Esophagus squamous epithelium (tissue), 5 donors: ENCODE measurements around the gene IPO11. TPM values are rescaled to one million over a fixed set of nuclear protein-coding genes. Genes with fewer than 3 reads are reported as not detected.
"Not testable (repeated sequence)": the region's sequence is repeated elsewhere in the genome, so short reads cannot be mapped to it uniquely, and the experiment has no call there.

Experiments
- DNase-seq: peaks from one replicate; lab custom pipeline; 2025; lab: John Stamatoyannopoulos, UW
- H3K27ac ChIP-seq, 4 donors: fragments of 200-600 bp; sonication (generic); one replicate each; pipeline ENCODE4 v1.5.1; 2016 to 2019; ENCODE audit warnings: mild to moderate bottlenecking in 1 of 4
- H3K27me3 ChIP-seq, 4 donors: fragments of 200-600 bp; sonication (generic); 1 replicate in 3 of 4; 2 replicates in 1 of 4; pipeline versions ENCODE4 v1.5.1 to v1.6.0; 2017 to 2021; ENCODE audit warnings: antibody characterized with exemption in 1 of 4
- H3K36me3 ChIP-seq, 3 donors: fragments of 200-600 bp; sonication (generic); one replicate each; pipeline ENCODE4 v1.5.1; 2016 to 2019
- H3K4me1 ChIP-seq, 3 donors: fragments of 200-600 bp; sonication (generic); one replicate each; pipeline ENCODE4 v1.5.1; 2017 to 2019
- H3K4me3 ChIP-seq, 4 donors: fragments of 200-600 bp; sonication (generic); 1 replicate in 3 of 4; 2 replicates in 1 of 4; pipeline ENCODE4 v1.5.1; 2016 to 2019; ENCODE audit warnings: mild to moderate bottlenecking in 2 of 4, moderate library complexity in 1 of 4
- H3K9me3 ChIP-seq, 3 donors: fragments of 200-600 bp; sonication (generic); one replicate each; pipeline ENCODE4 v1.5.1; 2016 to 2019
- CTCF ChIP-seq, 6 experiments: fragments of 450-650 bp in 4 of 6; fragments of 200-600 bp in 2 of 6; sonication (generic) in 2 of 6; IDR thresholded peaks; one replicate each; pipeline ENCODE4 v1.5.1; 2016 to 2019; ENCODE audit warnings: antibody characterized with exemption in 6 of 6, mild to moderate bottlenecking in 4 of 6, moderate library complexity in 4 of 6
- POLR2A ChIP-seq, 4 donors: fragments of 450-650 bp; IDR thresholded peaks; one replicate each; pipeline ENCODE4 v1.6.1; 2017; ENCODE audit warnings: antibody characterized with exemption in 4 of 4, mild to moderate bottlenecking in 4 of 4, moderate library complexity in 3 of 4
- WGBS, 2 donors: methylation state at CpG; one replicate each; pipeline ENCODE4 v1.1.5; 2018; 5-methylcytosine and 5-hydroxymethylcytosine counted together
- intact Hi-C: fragments of 100-400 bp; cut with DNase I; formaldehyde crosslinking; loops from one replicate; pipeline ENCODE4 v1.15.0; 2022
- total RNA-seq, 4 donors: library from RNA; depleted of rRNA; stranded (reverse); fragments of >200 nt; gene quantifications; one replicate each; pipeline ENCODE4 v1.1.0, GENCODE V29; 2016
- donor health status: DM: yes; HTN: yes; CAD: no.

Gene IPO11
- total RNA-seq, 4 donors from 2014 or later: 8.8 to 29.0 (median 20.3) TPM

GRCh38 chr5:62653001-62653863 lies 240.7 kb downstream of the IPO11 start:
- Histone ChIP-seq H3K27me3 (no peaks in the 10 kb centered on the region), H3K27ac (peak overlapping the region in 1 of 4 donors; percentile 9), H3K36me3 (no peaks in the 10 kb centered on the region), H3K4me1 (no peaks in the 10 kb centered on the region), H3K4me3 (no peak overlapping the region), H3K9me3 (peaks cover 0 to 9% (median 0%) of the 10 kb centered on the region in 3 donors)
- intact Hi-C loops: no loop called here
- no peak for DNase-seq
- TF ChIP-seq POLR2A (IDR thresholded peaks at IDR 0.05) (no peak), CTCF (IDR thresholded peaks at IDR 0.05) (no peak)
- 54 to 69% methylated on average over 7 of the region's 7 CpGs for WGBS, 2 donors

- no peaks in the 10 kb centered on the region for H3K36me3 ChIP-seq
- H3K27ac ChIP-seq: peak overlapping the region in 1 of 4 donors; percentile 9
- no peak for TF ChIP-seq POLR2A (IDR thresholded peaks at IDR 0.05)
- TF ChIP-seq CTCF (IDR thresholded peaks at IDR 0.05): no peak
- 77 to 87% methylated on average over 11 of the region's 11 CpGs for WGBS, 2 donors
- intact Hi-C loops: no loop called here
- H3K4me1 ChIP-seq: no peaks in the 10 kb centered on the region
- H3K27me3 ChIP-seq: no peaks in the 10 kb centered on the region
- H3K4me3 ChIP-seq: no peak overlapping the region
- no peak for DNase-seq
- H3K9me3 ChIP-seq: peaks cover 0 to 9% (median 0%) of the 10 kb centered on the region in 3 donors
Observed at GRCh38 chr5:62653864-62654575, 241.5 kb downstream of the IPO11 start.

- H3K27me3 ChIP-seq, DNase-seq, H3K4me1 ChIP-seq, H3K36me3 ChIP-seq, H3K4me3 ChIP-seq, H3K9me3 ChIP-seq, intact Hi-C loops, H3K27ac ChIP-seq: not testable (repeated sequence)
Observed at GRCh38 chr5:62657772-62658171, 245.2 kb downstream of the IPO11 start.

- Histone ChIP-seq H3K4me3 (no peak overlapping the region), H3K27me3 (no peaks in the 10 kb centered on the region), H3K36me3 (no peaks in the 10 kb centered on the region), H3K9me3 (peaks cover 0 to 2% (median 0%) of the 10 kb centered on the region in 3 donors), H3K27ac (no peak overlapping the region), H3K4me1 (no peaks in the 10 kb centered on the region)
- no peak for TF ChIP-seq CTCF (IDR thresholded peaks at IDR 0.05)
- no peak for TF ChIP-seq POLR2A (IDR thresholded peaks at IDR 0.05)
- intact Hi-C loops: no loop called here
- no peak for DNase-seq
- WGBS, 2 donors: 72 to 85% methylated on average over 3 to 6 of the region's 8 CpGs
Observed at GRCh38 chr5:62661126-62661525, 248.6 kb downstream of the IPO11 start.

GRCh38 chr5:62662521-62662920 lies 250.0 kb downstream of the IPO11 start:
- no peak for TF ChIP-seq CTCF (IDR thresholded peaks at IDR 0.05)
- WGBS, 2 donors: 49 to 59% methylated on average over 2 of the region's 2 CpGs
- Histone ChIP-seq H3K4me3 (no peak overlapping the region), H3K9me3 (no peaks in the 10 kb centered on the region), H3K27ac (no peak overlapping the region), H3K27me3 (no peaks in the 10 kb centered on the region), H3K36me3 (no peaks in the 10 kb centered on the region), H3K4me1 (no peaks in the 10 kb centered on the region)
- intact Hi-C loops: no loop called here
- no peak for DNase-seq
